GM12878 (cell line): Measurements from ENCODE around the gene TRIB2. TPM values are rescaled to one million over a fixed set of nuclear protein-coding genes. Genes with fewer than 3 reads are reported as not detected.

Source experiments
- ATAC-seq: fragments of 200-7000 bp; cut with Tn5 transposase; 3 replicates; pipeline ENCODE4 v1.9.1; 2020; ENCODE audit warnings: mild to moderate bottlenecking, moderate library complexity
- BruUV-seq: library from RNA; stranded (reverse); fragments of 400-500 nt; replicated peaks from 2 replicates; lab custom pipeline; 2021; lab: Mats Ljungman, UMichigan
- CTCF ChIA-PET: fragments of 300-600 bp; sonication (Branson Sonifier 250); formaldehyde crosslinking; extraction: SDS; loops from one replicate; lab custom pipeline; 2021; ENCODE audit warnings: inconsistent platforms; lab: Yijun Ruan, JAX
- POLR2A ChIA-PET: fragments of 350-600 bp; formaldehyde crosslinking; extraction: SDS; loops from one replicate; lab custom pipeline; 2021; ENCODE audit warnings: inconsistent platforms; lab: Charles Lee
- RAD21 ChIA-PET: fragments of 300-600 bp; sonication (Branson Sonifier 250); formaldehyde crosslinking; loops from one replicate; lab custom pipeline; 2023; ENCODE audit warnings: antibody characterized with exemption; ENCODE audit not compliant: unreplicated experiment; lab: Charles Lee
- SMC1A ChIA-PET: fragments of 300-600 bp; sonication (Branson Sonifier 250); formaldehyde crosslinking; loops from one replicate; lab custom pipeline; 2023; ENCODE audit not compliant: unreplicated experiment, uncharacterized antibody; lab: Charles Lee
- DNase-seq: peaks from one replicate; pipeline ENCODE4 v3.0.0-alpha.2; 2011; ENCODE audit warnings: low read depth, low spot score
- FAIRE-seq: peaks from 3 replicates; lab custom pipeline; 2011; peaks lifted over from hg19 to GRCh38; lab: Jason Lieb, UNC
- H2AFZ ChIP-seq: 2 replicates; pipeline ENCODE4 v1.6.0; 2011; ENCODE audit warnings: low read depth, low read length, control low read depth; ENCODE audit not compliant: control insufficient read depth
- H3K27ac ChIP-seq: 2 replicates; pipeline ENCODE4 v1.5.1; 2011; ENCODE audit warnings: control low read depth; ENCODE audit not compliant: control insufficient read depth, insufficient read depth
- H3K27me3 ChIP-seq, 2 experiments: replicated peaks in 1 of 2; 2 replicates each; pipeline versions ENCODE4 v1.6.0 to v1.6.1; 2011; ENCODE audit warnings: low read length in 1 of 2; ENCODE audit not compliant: control insufficient read depth in 2 of 2, insufficient read depth in 2 of 2
- H3K36me3 ChIP-seq, 2 experiments: 2 replicates each; pipeline ENCODE4 v1.5.1; 2011; ENCODE audit warnings: low read length in 1 of 2; ENCODE audit not compliant: control insufficient read depth in 2 of 2, insufficient read depth in 2 of 2
- H3K4me1 ChIP-seq: 2 replicates; pipeline ENCODE4 v1.6.1; 2011; ENCODE audit warnings: mild to moderate bottlenecking, low read length, moderate library complexity, mixed read lengths; ENCODE audit not compliant: control insufficient read depth, insufficient read depth
- H3K4me2 ChIP-seq: 2 replicates; pipeline ENCODE4 v1.6.0; 2011; ENCODE audit warnings: control low read depth; ENCODE audit not compliant: control insufficient read depth, insufficient read depth
- H3K4me3 ChIP-seq: fragments of 200-600 bp; sonication (generic); 2 replicates; pipeline ENCODE4 v1.5.1; 2016
- H3K79me2 ChIP-seq: 2 replicates; pipeline ENCODE4 v1.6.0; 2011; ENCODE audit warnings: low read length; ENCODE audit not compliant: control insufficient read depth, insufficient read depth
- H3K9ac ChIP-seq: 2 replicates; pipeline ENCODE4 v1.8.0; 2011; ENCODE audit warnings: low read length, control low read depth, mixed read lengths; ENCODE audit not compliant: control insufficient read depth, insufficient read depth
- H3K9me3 ChIP-seq: replicated peaks from 3 replicates; pipeline ENCODE4 v1.5.1; 2011; ENCODE audit warnings: mild to moderate bottlenecking, low read length; ENCODE audit not compliant: control insufficient read depth, insufficient read depth
- H4K20me1 ChIP-seq: 2 replicates; pipeline ENCODE4 v1.6.0; 2011; ENCODE audit not compliant: control insufficient read depth, insufficient read depth
- FOS ChIP-seq: IDR thresholded peaks from 3 replicates; pipeline ENCODE4 v1.6.1; 2011; ENCODE audit warnings: borderline replicate concordance; ENCODE audit not compliant: insufficient read length; ENCODE audit errors: extremely low read depth
- HCFC1 ChIP-seq: fragments of 150-350 bp; IDR thresholded peaks from 2 replicates; pipeline ENCODE4 v1.6.1; 2014; ENCODE audit warnings: low read length
- IRF4 ChIP-seq: IDR thresholded peaks from 2 replicates; pipeline ENCODE4 v1.6.1; 2011; ENCODE audit warnings: low read depth, low read length
- MTA2 ChIP-seq: fragments of 450-650 bp; IDR thresholded peaks from 2 replicates; pipeline ENCODE4 v1.6.1; 2016; ENCODE audit warnings: low read depth, mild to moderate bottlenecking, moderate library complexity
- NBN ChIP-seq: fragments of 450-650 bp; IDR thresholded peaks from 2 replicates; pipeline ENCODE4 v1.6.1; 2016
- NFYA ChIP-seq: IDR thresholded peaks from 2 replicates; pipeline ENCODE4 v1.6.1; 2011; ENCODE audit warnings: low read depth, mild to moderate bottlenecking, low read length, improper control_type of control experiment, borderline replicate concordance
- STAT1 ChIP-seq: fragments of 450-650 bp; conservative IDR thresholded peaks from 2 replicates; pipeline ENCODE4 v1.6.1; 2014; ENCODE audit warnings: antibody characterized with exemption, mild to moderate bottlenecking
- SUZ12 ChIP-seq: fragments of 200-600 bp; sonication (generic); IDR thresholded peaks from one replicate; pipeline ENCODE4 v1.6.1; 2018; ENCODE audit warnings: antibody characterized with exemption, mild to moderate bottlenecking; ENCODE audit not compliant: unreplicated experiment
- USF1 ChIP-seq: IDR thresholded peaks from 2 replicates; pipeline ENCODE4 v1.6.1; 2011; ENCODE audit warnings: borderline replicate concordance, low read depth, mild to moderate bottlenecking, moderate library complexity, mixed read lengths, low read length; ENCODE audit not compliant: insufficient read depth; ENCODE audit errors: extremely low read length
- ZSCAN29 ChIP-seq: fragments of 450-650 bp; IDR thresholded peaks from 2 replicates; pipeline ENCODE4 v1.6.1; 2017; ENCODE audit warnings: mild to moderate bottlenecking, moderate library complexity
- WGBS: methylation state at CpG from one replicate; pipeline ENCODE4 v1.1.6; 2016; ENCODE audit warnings: low lambda C conversion rate; ENCODE audit not compliant: insufficient replicate concordance, insufficient coverage; ENCODE audit errors: missing lambda C conversion rate; 5-methylcytosine and 5-hydroxymethylcytosine counted together
- in situ Hi-C: fragments of 300-500 bp; cut with MboI; formaldehyde crosslinking; loops from 9 replicates; pipeline ENCODE4 v1.14.3; 2018; ENCODE audit warnings: mixed read lengths
- intact Hi-C: fragments of 100-400 bp; cut with micrococcal nuclease; formaldehyde crosslinking; loops from one replicate; pipeline ENCODE4 v1.14.2; 2022; ENCODE audit not compliant: unreplicated experiment
- polyA plus RNA-seq, 11 experiments: library from polyadenylated mRNA; depleted of rRNA in 4 of 11; unstranded in 6 of 11; stranded (reverse) in 5 of 11; fragments of >200 nt; fragmentation: Nextera tagmentation in 4 of 11; fragmentation: Illumina TruSeq in 1 of 11; extraction: Ambion mirVana in 4 of 11; extraction: Trizol in 1 of 11; gene quantifications; 1 replicate in 1 of 11; 2 replicates in 10 of 11; pipeline versions ENCODE4 v1.2.1 to v1.2.3, GENCODE V29; 2011 to 2016; ENCODE audit warnings: inconsistent platforms in 2 of 11, missing spikeins in 2 of 11, low read depth in 1 of 11
- total RNA-seq, 4 experiments: library from RNA; depleted of rRNA in 3 of 4; stranded (reverse); fragments of >200 nt in 3 of 4; fragmentation: Illumina TruSeq in 1 of 4; extraction: Trizol in 1 of 4; gene quantifications; 2 replicates each; pipeline versions ENCODE4 v1.2.1 to v1.2.3, GENCODE V29; 2013 to 2021

TRIB2 gene
- total and polyA plus RNA-seq, 10 of the 15 experiments (the other 5 are each of a cell fraction or from before 2014, with no cell fraction given): 1.6 to 9.2 (median 5.2) TPM

GRCh38 chr2:12686708-12687283 lies 29.9 kb upstream of the TRIB2 start:
- in situ Hi-C loops (no loop called here), intact Hi-C loops (no loop called here)
- no peak overlapping the region for H3K27ac ChIP-seq
- peaks cover 1 to 8% of the 10 kb centered on the region in 2 experiments; a peak in 3 of 4 replicates for H3K27me3 ChIP-seq
- ATAC-seq (no peak), FAIRE-seq (no peak), DNase-seq (no peak)
- ChIA-PET RAD21 (no interaction called here), POLR2A (no interaction called here), CTCF (interaction anchor here (0.6 to 2.6 kb wide), 2 partner anchors 29 to 375 kb away, joined by 3 to 8 read pairs; partner anchors contain the start of gene TRIB2), SMC1A (no interaction called here)
- no peaks in the 10 kb centered on the region for H3K36me3 ChIP-seq
- no peaks in the 10 kb centered on the region for H4K20me1 ChIP-seq
- no peak overlapping the region for H3K4me3 ChIP-seq
- no peak overlapping the region for H3K4me2 ChIP-seq
- no peak for TF ChIP-seq MTA2
- TF ChIP-seq FOS: no peak
- no peak for TF ChIP-seq NFYA
- TF ChIP-seq ZSCAN29: no peak
- TF ChIP-seq HCFC1: no peak
- TF ChIP-seq STAT1: no peak
- no peak for TF ChIP-seq IRF4
- TF ChIP-seq NBN: no peak
- TF ChIP-seq SUZ12: no peak
- no peak for TF ChIP-seq USF1
- BruUV-seq: no TSS peak
- 35% methylated on average over 7 of the region's 7 CpGs for WGBS
- H3K9me3 ChIP-seq: no peaks in the 10 kb centered on the region; the same call in 1 of the 3 replicates
- no peak overlapping the region for H2AFZ ChIP-seq
- no peaks in the 10 kb centered on the region for H3K4me1 ChIP-seq
- no peak overlapping the region for H3K9ac ChIP-seq
- no peaks in the 10 kb centered on the region for H3K79me2 ChIP-seq
